GM13977 (cell line): ENCODE results near the gene SF3A1.
A peak's percentile ranks its signal among the peaks of the same experiment; 100 is the strongest.

Experiments
- DNase-seq: peaks from one replicate; pipeline ENCODE4 v3.0.0; 2012; ENCODE audit warnings: low spot score
- in situ Hi-C: fragments of 300-500 bp; cut with MboI; formaldehyde crosslinking; loops from one replicate; pipeline ENCODE4 v1.12.0; 2022; ENCODE audit warnings: low sequenced_read_pairs, low pct_unique_long_range_greater_than_20kb, mixed read lengths, inconsistent platforms; ENCODE audit not compliant: unreplicated experiment
- TF ChIP-seq, protein P1 (sequence below): IDR thresholded peaks from 2 replicates; pipeline ENCODE4 v1.5.1; 2012; ENCODE audit warnings: mild to moderate bottlenecking, control low read depth; ENCODE audit not compliant: insufficient read depth; ENCODE audit errors: extremely low read depth, missing control alignments

Gene SF3A1

DNA sequence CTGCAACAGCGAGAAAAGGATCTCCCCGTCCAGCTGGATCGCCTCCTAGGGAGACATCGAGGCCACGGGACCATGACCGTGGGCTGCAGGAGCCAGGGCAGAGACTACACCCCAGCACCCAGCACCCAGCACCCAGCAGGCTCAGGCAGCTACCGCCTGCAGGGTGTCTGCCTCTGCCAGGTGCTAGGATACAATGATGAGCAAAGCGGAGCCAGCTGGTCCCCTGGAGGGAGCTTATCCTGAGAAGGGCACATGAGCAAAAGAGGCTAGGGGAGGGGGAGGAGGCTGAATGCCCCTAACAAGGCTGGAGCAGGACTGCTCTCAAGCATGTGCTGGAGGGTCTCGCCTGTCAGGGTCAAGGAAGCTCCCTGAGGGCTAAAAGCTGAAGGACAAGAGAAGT is 62.6 kb downstream of the SF3A1 start:
- TF ChIP-seq, protein P1, sequence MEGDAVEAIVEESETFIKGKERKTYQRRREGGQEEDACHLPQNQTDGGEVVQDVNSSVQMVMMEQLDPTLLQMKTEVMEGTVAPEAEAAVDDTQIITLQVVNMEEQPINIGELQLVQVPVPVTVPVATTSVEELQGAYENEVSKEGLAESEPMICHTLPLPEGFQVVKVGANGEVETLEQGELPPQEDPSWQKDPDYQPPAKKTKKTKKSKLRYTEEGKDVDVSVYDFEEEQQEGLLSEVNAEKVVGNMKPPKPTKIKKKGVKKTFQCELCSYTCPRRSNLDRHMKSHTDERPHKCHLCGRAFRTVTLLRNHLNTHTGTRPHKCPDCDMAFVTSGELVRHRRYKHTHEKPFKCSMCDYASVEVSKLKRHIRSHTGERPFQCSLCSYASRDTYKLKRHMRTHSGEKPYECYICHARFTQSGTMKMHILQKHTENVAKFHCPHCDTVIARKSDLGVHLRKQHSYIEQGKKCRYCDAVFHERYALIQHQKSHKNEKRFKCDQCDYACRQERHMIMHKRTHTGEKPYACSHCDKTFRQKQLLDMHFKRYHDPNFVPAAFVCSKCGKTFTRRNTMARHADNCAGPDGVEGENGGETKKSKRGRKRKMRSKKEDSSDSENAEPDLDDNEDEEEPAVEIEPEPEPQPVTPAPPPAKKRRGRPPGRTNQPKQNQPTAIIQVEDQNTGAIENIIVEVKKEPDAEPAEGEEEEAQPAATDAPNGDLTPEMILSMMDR, result no peak
- DNase-seq, result no peak
- in situ Hi-C loops, result no loop called here

DNA sequence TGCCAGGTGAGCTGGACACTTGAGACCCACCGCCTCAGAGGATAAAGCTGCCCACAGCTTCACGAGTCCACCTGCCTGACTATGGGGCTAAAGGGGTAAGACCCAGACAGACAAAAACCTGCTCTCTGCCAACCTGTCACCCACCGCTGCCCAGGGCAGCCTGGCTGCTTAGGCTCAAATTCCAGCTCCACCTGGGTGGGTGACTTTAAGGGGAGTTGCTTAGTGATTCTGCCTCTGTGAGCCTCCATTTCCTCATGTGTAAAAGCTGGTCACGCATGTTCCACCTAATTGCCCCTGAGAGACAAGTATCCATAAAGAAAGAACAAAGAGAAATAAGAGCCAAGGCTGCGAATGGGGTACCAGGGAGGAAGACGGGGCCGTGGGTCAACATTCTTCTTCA is 63.7 kb downstream of the SF3A1 start:
- TF ChIP-seq, protein P1, result no peak
- in situ Hi-C loops, result no loop called here
- DNase-seq, result no peak

DNA sequence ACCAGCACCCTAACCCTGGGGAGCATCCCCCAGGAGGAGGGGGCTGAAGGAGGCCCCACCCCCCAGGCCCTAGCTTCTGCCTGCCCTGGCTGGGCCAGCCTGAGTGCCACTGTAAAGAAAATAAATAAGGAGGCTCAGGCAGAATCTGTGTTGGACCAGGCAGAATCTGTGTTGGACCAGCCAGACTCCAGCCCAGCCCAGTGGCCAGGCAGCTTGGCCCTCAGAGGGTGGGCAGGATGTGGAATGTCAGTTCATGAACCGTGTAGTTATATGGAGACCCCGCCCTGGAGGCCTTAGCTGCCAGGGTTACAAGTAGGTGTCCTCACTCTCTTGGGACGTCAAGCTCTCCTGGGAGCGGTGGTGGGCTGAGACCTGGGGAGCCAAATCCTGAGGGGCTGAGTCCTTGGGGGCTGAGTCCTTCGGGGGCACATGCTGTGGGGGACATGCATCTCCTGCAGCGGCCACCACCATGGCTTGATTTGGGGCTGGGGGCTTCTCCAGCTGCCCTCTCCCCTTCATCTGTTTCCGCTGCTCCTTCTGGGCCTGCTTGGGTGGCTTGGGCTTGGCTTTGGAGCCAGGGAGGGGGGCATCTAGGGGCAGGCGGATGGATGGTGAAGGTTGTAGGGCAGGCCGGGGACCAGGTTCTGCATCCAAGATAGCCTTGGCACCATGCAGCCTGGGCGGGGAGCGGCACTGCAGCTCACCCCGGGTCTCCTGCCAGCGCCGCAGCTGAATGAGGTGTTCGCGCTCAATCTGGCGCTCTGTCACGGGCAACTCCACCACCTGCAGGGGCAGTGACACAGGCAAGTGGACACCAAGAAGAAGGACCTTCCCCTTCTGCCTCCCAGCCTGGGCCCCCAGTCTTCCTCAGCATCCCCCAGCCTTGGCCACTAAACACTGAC is 64.4 kb downstream of the SF3A1 start:
- no peak for DNase-seq
- in situ Hi-C loops, result no loop called here
- TF ChIP-seq, protein P1, result no peak

DNA sequence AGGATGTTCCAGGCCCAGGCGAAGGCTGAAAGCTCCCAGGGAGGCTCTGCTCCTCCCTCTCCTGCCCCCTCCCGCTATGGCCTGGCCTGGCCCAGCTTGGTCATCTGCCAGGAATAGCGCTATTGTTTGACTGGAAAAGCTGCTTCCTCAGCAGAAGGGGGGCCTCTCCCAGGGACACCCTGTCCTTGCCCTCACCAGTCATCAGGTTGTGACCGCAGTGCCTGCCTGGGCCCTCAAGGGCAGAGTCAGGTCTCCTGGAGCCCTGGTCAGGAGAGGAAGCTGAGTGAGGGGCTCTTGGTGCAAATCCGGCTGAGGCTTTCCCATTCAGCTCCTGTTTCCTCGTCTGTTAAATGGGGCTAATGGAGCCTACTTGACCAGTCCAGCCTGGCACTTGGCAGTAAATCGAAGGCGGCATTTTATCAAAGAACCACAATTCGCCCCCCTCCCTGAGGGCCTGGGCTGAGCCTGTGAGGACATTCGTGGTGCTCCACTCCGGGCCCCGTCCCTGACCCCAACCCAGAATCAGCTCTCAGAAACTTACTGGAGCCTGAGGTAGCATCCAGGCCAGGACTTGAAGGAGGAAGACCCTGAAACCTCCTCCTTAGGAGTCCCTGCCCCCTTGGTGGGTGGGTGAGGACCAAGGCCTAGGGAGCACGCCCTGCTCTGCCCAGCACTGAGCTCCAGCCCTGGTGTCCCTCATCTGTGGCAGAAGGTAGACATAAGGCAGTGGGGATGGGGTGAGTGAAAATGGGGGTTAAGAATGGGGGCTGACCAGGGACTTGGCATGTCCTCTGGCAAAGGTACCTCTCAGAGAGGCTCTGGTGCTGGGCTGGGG is 65.4 kb downstream of the SF3A1 start:
- in situ Hi-C loops, result no loop called here
- TF ChIP-seq, protein P1, result no peak
- no peak for DNase-seq

DNA sequence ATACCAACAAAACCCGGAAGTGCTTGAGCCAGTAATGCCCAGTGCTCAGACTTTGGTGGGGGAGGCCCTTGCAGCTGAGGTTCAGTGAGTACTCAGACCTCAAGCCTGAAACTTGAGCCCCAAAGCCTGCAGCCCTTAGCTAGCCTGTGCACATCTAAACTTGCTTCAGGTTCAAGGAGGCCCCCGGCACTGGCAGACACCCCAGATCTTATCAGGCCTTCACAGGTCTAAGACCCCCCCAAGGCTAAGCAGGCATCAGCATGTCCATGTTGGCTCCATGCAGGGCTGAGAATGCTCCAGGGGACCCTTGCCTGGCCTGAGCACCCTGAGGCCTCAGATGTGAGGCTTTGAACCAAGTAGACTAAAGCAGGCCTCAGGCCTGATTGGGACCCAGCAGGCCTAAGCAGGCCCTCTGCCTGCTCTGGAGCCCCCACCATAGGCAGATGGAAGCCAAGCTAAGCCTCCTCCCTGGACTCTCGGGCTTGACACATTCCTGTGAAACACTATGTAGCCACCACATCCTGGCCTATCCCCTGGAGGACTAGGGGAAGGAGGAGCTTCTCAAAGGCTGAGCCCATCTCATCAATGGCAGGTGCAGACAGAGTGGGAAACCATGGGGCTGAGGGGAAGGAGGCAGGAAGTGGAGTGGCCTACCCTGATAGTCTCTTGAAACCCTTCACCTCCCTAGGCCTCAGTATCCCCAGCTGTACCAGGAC is 66.2 kb downstream of the SF3A1 start:
- in situ Hi-C loops, result no loop called here

More for the DNA sequence above, 66.2 kb downstream of the SF3A1 start:
- DNase-seq, result peak; percentile 66
- TF ChIP-seq, protein P1, result no peak
